Lower lobe of right lung (tissue), 2 donors: ENCODE results near the gene SLC66A3. TPM values are rescaled to one million over a fixed set of nuclear protein-coding genes. Genes with fewer than 3 reads are reported as not detected.

Experiments
- ATAC-seq, 2 donors: fragments of 200-7000 bp; cut with Tn5 transposase; one replicate each; pipeline ENCODE4 v1.9.1; 2020 to 2022; ENCODE audit warnings: mild to moderate bottlenecking in 2 of 2, moderate library complexity in 2 of 2
- DNase-seq: peaks from one replicate; pipeline ENCODE4 v3.0.0-alpha.2; 2020
- H3K27ac ChIP-seq: fragments of 200-600 bp; one replicate; pipeline ENCODE4 v1.8.0; 2022
- H3K27me3 ChIP-seq: fragments of 200-600 bp; one replicate; pipeline ENCODE4 v1.8.0; 2022; ENCODE audit warnings: low read depth
- H3K36me3 ChIP-seq: fragments of 200-600 bp; one replicate; pipeline ENCODE4 v1.8.0; 2022; ENCODE audit warnings: mild to moderate bottlenecking
- H3K4me1 ChIP-seq: fragments of 200-600 bp; one replicate; pipeline ENCODE4 v1.8.0; 2022
- H3K4me3 ChIP-seq: fragments of 200-600 bp; one replicate; pipeline ENCODE4 v1.8.0; 2022; ENCODE audit warnings: mild to moderate bottlenecking
- H3K9me3 ChIP-seq: fragments of 200-600 bp; one replicate; pipeline ENCODE4 v1.8.0; 2022
- intact Hi-C: fragments of 100-400 bp; cut with DNase I; formaldehyde crosslinking; loops from one replicate; pipeline ENCODE4 v1.11.0; 2022
- total RNA-seq: library from RNA; stranded (reverse); fragmentation: NEBNext Ultra II Directional; extraction: Animal tissue kit (Norgen Biotek cat#: 25700); gene quantifications from one replicate; pipeline ENCODE4 v1.2.1, GENCODE V29; 2021
- TF ChIP-seq, protein P1 (sequence below): fragments of 200-600 bp; IDR thresholded peaks from one replicate; pipeline ENCODE4 v1.8.0; 2022; ENCODE audit warnings: antibody characterized with exemption, mild to moderate bottlenecking
- donor health status: DM: no; HTN: yes; CAD: no; lungs with severe emphysema.

SLC66A3 gene
- total RNA-seq, 1 donor from 2014 or later: 23.8 TPM

DNA sequence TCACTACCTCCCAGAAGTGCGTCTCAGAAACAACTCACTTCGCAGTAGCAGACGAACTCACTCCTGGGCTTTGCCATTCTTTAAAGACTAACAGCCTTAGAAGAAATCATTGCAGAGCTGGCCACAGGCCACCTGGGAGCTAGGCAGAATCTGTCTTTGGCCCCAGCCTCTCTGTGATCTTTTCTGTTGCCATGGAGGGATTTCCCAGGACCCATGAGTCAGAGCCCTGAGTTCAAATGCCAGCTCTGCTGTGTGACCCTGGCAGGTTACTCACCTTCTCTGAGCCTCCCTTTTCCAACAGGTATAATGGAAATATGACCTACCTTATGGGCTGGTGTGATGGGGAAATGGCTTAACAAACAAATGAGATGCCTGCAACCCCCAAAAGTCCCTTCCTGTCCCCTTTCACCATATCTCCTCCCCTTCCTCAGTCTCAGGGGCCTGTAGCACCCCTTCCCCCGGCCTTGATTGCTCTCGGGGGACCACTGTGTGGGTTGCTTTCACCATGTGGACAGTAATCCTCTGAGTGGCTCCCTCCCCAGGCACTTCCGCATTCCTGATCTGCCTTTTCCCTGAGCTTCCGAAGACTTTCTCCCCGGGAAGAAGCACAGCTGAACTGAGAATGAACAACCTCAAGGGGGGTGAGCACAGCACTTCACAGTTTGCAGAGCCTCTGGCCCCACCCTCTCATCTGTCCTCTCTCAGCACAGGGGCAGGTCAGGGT lies 34.0 kb upstream of the SLC66A3 start:
- peaks cover 7% of the 10 kb centered on the region for H3K27me3 ChIP-seq
- no peak overlapping the region for H3K4me3 ChIP-seq
- H3K36me3 ChIP-seq: no peaks in the 10 kb centered on the region
- TF ChIP-seq, protein P1, sequence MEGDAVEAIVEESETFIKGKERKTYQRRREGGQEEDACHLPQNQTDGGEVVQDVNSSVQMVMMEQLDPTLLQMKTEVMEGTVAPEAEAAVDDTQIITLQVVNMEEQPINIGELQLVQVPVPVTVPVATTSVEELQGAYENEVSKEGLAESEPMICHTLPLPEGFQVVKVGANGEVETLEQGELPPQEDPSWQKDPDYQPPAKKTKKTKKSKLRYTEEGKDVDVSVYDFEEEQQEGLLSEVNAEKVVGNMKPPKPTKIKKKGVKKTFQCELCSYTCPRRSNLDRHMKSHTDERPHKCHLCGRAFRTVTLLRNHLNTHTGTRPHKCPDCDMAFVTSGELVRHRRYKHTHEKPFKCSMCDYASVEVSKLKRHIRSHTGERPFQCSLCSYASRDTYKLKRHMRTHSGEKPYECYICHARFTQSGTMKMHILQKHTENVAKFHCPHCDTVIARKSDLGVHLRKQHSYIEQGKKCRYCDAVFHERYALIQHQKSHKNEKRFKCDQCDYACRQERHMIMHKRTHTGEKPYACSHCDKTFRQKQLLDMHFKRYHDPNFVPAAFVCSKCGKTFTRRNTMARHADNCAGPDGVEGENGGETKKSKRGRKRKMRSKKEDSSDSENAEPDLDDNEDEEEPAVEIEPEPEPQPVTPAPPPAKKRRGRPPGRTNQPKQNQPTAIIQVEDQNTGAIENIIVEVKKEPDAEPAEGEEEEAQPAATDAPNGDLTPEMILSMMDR: no peak
- H3K9me3 ChIP-seq: no peaks in the 10 kb centered on the region
- DNase-seq (no peak), ATAC-seq (no peak)
- intact Hi-C loops: no loop called here
- no peaks in the 10 kb centered on the region for H3K4me1 ChIP-seq
- H3K27ac ChIP-seq: no peak overlapping the region

DNA sequence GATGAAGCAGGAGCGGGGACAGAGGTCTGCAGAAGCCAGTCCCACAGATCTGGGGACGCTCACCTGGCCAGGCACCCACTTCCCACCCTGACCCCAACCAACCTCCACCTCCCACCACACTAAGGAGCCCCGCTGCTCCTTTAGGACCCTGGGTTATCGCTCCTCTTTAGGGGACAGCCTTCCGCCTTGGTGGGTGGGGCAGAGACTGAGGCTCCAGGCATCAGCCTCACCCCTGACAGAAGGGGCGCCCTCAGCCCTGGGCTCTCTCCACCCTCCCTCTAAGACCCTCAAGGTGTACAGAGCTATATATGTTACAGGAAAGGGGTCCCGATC lies 33.5 kb upstream of the SLC66A3 start:
- intact Hi-C loops: no loop called here
- ATAC-seq: no peak

DNA sequence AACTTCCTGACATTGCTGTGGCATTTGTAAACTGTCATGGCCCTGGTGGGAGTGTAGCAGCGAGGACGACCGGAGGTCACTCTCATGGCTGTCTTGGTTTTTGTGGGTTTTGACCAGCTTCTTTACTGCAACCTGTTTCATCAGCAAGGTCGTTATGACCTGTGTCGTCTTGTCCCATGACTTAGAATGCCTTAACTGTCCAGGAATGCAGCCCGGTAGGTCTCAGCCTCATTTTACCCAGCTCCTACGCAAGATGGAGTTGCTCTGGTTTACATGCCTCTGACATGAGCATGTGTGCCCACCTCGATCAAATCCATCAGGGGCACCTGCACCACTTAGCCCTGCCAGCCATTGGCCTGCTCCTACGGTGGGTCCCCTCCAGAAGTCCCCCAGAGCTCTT lies 32.9 kb upstream of the SLC66A3 start:
- peaks cover 7% of the 10 kb centered on the region for H3K27me3 ChIP-seq
- H3K9me3 ChIP-seq: no peaks in the 10 kb centered on the region
- no peaks in the 10 kb centered on the region for H3K4me1 ChIP-seq
- H3K4me3 ChIP-seq: no peak overlapping the region
- intact Hi-C loops: no loop called here
- ATAC-seq (no peak), DNase-seq (no peak)
- TF ChIP-seq, protein P1: no peak
- no peaks in the 10 kb centered on the region for H3K36me3 ChIP-seq
- H3K27ac ChIP-seq: no peak overlapping the region

More for the DNA sequence above, 33.5 kb upstream of the SLC66A3 start:
- Histone ChIP-seq H3K4me3 (no peak overlapping the region), H3K36me3 (no peaks in the 10 kb centered on the region), H3K27me3 (peaks cover 7% of the 10 kb centered on the region), H3K9me3 (no peaks in the 10 kb centered on the region), H3K27ac (no peak overlapping the region), H3K4me1 (no peaks in the 10 kb centered on the region)
- TF ChIP-seq, protein P1: no peak
- DNase-seq: no peak

DNA sequence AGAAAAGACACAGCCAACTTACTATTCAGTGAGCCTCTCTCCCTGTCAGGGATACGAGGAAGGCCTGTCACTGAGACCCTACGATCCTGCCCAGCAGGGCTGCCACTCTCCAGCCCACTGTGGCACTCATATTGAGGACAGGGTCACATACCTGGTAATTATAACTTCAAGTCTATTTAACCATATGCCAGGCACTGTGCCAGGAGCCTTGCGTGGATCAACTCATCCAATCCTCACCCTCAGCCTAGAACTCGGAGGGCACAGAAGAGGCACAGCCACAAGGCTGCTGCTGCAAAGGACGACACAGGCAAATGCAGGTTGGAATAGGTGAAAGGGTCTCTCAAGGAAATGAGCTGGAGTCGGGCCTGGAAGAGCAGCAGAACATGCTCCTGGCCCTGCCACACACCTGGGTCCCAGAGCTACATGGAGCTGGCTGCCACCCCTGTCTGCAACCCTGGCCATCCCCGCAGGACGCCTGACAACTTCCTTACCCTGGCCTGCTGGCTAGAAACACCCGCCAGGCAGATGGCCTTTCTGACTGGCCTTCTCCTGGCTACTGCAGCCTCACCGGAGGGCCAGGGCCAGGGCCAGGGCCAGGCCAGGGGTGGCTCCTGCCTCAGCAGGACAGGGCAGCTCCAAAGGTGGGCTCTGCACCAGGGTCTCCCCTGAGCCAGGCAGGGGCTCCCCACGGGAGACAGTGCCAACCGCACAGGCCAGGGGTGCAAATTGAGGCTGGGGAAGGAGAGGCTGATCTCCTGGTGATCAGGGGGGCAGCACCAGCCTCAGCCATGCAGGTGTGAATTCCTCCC lies 32.1 kb upstream of the SLC66A3 start:
- intact Hi-C loops: no loop called here

More for the DNA sequence above, 32.1 kb upstream of the SLC66A3 start:
- Histone ChIP-seq H3K27ac (no peak overlapping the region), H3K9me3 (no peaks in the 10 kb centered on the region), H3K4me3 (no peak overlapping the region), H3K4me1 (no peaks in the 10 kb centered on the region), H3K36me3 (no peaks in the 10 kb centered on the region), H3K27me3 (peaks cover 7% of the 10 kb centered on the region)
- TF ChIP-seq, protein P1: no peak
- peak in 1 of 2 donors; percentile 30 for ATAC-seq
- DNase-seq: no peak
